Measurements from ENCODE around the gene GAD1. TPM values are rescaled to one million over a fixed set of nuclear protein-coding genes. Genes with fewer than 3 reads are reported as not detected.

The GAD1 gene
- total RNA-seq, 1 donor from 2014 or later, result 0.44 TPM

DNA sequence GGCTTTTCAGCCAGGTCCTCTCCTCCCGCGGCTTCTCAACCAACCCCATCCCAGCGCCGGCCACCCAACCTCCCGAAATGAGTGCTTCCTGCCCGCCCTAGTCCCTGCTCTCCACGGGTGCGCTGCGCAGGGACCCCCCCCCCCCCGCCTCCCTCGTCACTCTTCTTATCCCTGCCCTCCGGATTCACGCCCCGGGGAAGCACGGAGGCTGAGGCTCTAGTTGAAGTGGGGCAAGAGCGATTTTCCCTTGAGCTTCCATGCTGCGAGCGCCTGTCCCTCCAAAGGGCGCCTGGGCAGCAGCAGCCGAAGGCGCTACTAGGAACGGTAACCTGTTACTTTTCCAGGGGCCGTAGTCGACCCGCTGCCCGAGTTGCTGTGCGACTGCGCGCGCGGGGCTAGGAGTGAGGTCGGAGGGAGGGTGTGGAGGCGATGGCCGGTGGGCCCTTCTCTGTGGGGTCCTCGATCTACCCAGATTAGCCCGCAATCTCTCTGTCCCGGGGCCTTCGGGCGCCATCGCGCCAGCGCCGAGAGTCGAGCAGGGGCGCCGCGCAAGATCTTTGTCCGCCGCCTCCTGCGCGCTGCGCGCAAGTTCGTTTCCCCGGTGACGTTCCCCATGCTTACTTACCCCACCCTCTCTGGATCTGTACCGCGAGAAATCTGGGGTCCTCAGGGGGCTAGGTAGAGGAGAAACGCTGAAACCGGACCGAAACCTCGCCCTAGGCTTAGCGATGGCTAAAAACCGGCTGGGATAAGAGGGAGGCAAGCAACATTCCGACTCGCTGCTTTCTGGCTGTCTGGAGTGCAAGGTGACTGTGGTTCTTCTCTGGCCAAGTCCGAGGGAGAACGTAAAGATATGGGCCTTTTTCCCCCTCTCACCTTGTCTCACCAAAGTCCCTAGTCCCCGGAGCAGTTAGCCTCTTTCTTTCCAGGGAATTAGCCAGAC is 677 bp downstream of the GAD1 start:
- TF ChIP-seq, protein P1, sequence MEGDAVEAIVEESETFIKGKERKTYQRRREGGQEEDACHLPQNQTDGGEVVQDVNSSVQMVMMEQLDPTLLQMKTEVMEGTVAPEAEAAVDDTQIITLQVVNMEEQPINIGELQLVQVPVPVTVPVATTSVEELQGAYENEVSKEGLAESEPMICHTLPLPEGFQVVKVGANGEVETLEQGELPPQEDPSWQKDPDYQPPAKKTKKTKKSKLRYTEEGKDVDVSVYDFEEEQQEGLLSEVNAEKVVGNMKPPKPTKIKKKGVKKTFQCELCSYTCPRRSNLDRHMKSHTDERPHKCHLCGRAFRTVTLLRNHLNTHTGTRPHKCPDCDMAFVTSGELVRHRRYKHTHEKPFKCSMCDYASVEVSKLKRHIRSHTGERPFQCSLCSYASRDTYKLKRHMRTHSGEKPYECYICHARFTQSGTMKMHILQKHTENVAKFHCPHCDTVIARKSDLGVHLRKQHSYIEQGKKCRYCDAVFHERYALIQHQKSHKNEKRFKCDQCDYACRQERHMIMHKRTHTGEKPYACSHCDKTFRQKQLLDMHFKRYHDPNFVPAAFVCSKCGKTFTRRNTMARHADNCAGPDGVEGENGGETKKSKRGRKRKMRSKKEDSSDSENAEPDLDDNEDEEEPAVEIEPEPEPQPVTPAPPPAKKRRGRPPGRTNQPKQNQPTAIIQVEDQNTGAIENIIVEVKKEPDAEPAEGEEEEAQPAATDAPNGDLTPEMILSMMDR (IDR thresholded peaks at IDR 0.05; ENCODE audit: partially characterized antibody, unreplicated experiment), result no peak
- H3K4me3 Mint-ChIP-seq (ENCODE audit: unreplicated experiment), result peak overlapping the region; percentile 79
- no peak overlapping the region for H3K27ac Mint-ChIP-seq (ENCODE audit: unreplicated experiment)
- H3K27me3 Mint-ChIP-seq (ENCODE audit: unreplicated experiment), result peaks cover 48% of the 10 kb centered on the region
- no peaks in the 10 kb centered on the region for H3K36me3 Mint-ChIP-seq (ENCODE audit: unreplicated experiment)
- peaks cover 39% of the 10 kb centered on the region for H3K4me1 Mint-ChIP-seq (ENCODE audit: low read depth, unreplicated experiment)
- peak; percentile 47 for DNase-seq
- peaks cover 9% of the 10 kb centered on the region for H3K9me3 Mint-ChIP-seq (ENCODE audit: unreplicated experiment)

DNA sequence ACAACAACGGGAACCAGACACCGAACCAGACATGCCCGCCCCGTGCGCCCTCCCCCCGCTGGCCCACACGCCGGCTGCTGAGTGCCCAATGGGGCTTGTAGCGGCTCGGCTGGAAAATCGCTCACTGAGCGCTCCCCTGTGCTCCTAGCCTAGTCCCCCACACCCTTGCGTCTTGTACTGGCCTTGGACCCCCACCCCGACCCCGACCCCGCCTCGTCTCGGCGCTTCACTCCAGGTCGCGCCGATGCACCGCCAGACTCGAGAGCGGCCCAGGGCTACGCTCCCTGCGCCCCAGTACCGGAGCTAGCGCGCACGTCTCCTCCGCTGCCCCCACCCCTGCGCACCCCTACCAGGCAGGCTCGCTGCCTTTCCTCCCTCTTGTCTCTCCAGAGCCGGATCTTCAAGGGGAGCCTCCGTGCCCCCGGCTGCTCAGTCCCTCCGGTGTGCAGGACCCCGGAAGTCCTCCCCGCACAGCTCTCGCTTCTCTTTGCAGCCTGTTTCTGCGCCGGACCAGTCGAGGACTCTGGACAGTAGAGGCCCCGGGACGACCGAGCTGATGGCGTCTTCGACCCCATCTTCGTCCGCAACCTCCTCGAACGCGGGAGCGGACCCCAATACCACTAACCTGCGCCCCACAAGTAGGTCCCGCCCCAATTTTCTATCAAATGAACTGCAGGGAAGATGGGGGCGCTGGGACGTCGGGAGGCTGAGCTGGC is 1.5 kb downstream of the GAD1 start:
- TF ChIP-seq, protein P1 (IDR thresholded peaks at IDR 0.05; ENCODE audit: partially characterized antibody, unreplicated experiment), result no peak
- H3K27me3 Mint-ChIP-seq (ENCODE audit: unreplicated experiment), result peaks cover 50% of the 10 kb centered on the region
- no peak overlapping the region for H3K27ac Mint-ChIP-seq (ENCODE audit: unreplicated experiment)
- DNase-seq, result peak; percentile 44
- no peaks in the 10 kb centered on the region for H3K36me3 Mint-ChIP-seq (ENCODE audit: unreplicated experiment)
- H3K4me3 Mint-ChIP-seq (ENCODE audit: unreplicated experiment), result peak overlapping the region; percentile 79
- H3K4me1 Mint-ChIP-seq (ENCODE audit: low read depth, unreplicated experiment), result peaks cover 38% of the 10 kb centered on the region
- peaks cover 15% of the 10 kb centered on the region for H3K9me3 Mint-ChIP-seq (ENCODE audit: unreplicated experiment)

DNA sequence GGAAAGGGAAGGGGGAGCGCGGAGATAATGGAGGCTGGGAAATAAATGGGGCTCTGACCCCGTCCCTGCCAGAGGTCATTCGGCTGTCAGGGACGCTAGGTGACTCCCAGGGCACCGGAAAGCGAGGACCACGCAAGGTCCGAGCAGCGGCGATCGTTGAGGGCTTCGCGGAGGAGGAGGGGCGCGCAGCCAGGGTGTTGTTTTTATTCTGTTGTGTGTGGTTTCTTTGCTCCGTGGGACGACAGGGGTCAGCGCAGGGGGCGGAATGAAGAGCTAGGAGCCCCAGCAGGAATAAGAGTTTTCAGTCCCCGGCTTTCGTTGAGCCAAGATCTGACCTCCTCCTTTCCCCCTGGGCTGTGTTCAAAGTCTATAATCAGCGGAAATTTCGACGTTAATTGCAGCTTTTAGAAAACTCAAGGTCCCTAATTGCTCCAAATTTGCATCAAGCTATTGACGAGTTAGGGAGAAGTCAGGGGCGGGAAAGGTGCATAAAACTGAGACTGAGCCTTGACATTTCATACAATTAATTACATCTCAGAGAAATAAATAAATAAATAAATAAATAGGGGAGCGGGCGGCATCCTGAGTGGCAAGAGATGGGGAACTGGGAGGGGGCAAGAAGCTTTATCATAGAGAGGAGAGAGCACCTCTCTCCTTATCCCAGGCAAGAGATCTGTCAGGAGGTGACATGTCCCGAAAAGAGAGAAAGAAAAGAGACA is 2.2 kb downstream of the GAD1 start:
- Mint-ChIP-seq H3K27me3 (ENCODE audit: unreplicated experiment) (peaks cover 43% of the 10 kb centered on the region), H3K36me3 (ENCODE audit: unreplicated experiment) (no peaks in the 10 kb centered on the region), H3K4me1 (ENCODE audit: low read depth, unreplicated experiment) (peaks cover 32% of the 10 kb centered on the region), H3K4me3 (ENCODE audit: unreplicated experiment) (peak overlapping the region; percentile 79), H3K9me3 (ENCODE audit: unreplicated experiment) (peaks cover 14% of the 10 kb centered on the region), H3K27ac (ENCODE audit: unreplicated experiment) (peak overlapping the region; percentile 12)
- DNase-seq, result no peak
- TF ChIP-seq, protein P1 (IDR thresholded peaks at IDR 0.05; ENCODE audit: partially characterized antibody, unreplicated experiment), result no peak

DNA sequence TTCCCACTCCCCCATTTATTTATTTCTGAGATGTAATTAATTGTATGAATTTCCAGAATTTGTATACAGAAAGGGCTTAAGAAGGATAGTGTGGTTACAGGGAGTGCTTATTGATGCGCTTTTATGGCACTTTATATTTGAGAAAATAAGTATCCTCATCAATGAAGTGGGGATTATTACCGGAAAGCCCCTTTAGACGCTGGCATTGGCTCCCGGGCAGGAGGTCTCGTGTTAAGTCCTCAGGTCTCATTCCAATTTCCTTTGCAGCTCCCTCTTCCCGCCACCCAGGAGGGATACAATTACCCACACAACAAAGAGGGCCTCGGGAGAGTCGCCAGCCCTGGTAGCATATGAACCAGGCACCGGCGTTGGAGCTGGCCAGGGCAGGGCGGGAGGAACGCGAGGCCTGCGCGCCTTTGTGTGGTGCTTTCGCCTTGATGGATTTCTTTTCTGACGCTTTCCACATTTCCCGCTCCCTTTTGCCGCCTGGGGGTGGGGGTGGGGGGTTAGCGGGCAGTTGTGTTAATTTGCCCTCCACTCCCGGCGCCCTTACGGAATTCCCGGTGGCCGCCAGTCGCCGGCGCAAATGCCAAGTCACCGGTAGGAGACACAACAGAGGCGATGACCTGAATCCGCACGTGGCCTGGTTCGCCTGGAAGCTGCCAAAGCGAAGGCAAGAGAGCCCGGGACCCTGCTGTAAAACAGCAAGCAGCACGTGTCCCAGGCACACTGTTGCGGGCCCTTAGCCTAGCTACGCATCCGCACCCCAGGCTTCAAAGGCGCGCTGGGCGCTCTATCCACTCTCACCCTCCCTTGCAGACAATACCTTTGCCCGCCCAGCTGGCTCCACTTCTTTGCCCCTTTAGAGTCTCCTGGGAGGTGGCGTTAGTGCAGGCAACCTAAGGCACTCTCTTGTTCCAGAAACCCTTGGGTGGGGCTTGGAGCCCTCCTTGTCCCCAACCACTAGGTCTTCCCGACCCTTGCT is 3.3 kb downstream of the GAD1 start:
- H3K27ac Mint-ChIP-seq (ENCODE audit: unreplicated experiment), result no peak overlapping the region
- peaks cover 9% of the 10 kb centered on the region for H3K9me3 Mint-ChIP-seq (ENCODE audit: unreplicated experiment)
- peak; percentile 55 for DNase-seq
- TF ChIP-seq, protein P1 (IDR thresholded peaks at IDR 0.05; ENCODE audit: partially characterized antibody, unreplicated experiment), result no peak
- no peaks in the 10 kb centered on the region for H3K36me3 Mint-ChIP-seq (ENCODE audit: unreplicated experiment)
- peaks cover 34% of the 10 kb centered on the region for H3K4me1 Mint-ChIP-seq (ENCODE audit: low read depth, unreplicated experiment)
- peaks cover 42% of the 10 kb centered on the region for H3K27me3 Mint-ChIP-seq (ENCODE audit: unreplicated experiment)
- peak overlapping the region; percentile 56 for H3K4me3 Mint-ChIP-seq (ENCODE audit: unreplicated experiment)

Data from glutamatergic neuron (in vitro differentiated cells).